B cell (primary cell): ENCODE results near the gene FHL1.

Experiments used
- CTCF ChIP-seq: fragments of 200-600 bp; IDR thresholded peaks from one replicate; pipeline ENCODE4 v1.8.0; 2022; ENCODE audit warnings: antibody characterized with exemption, mild to moderate bottlenecking
- EZH2 ChIP-seq: IDR thresholded peaks from 2 replicates; pipeline ENCODE4 v1.6.1; 2012; ENCODE audit warnings: borderline replicate concordance, low read depth, mild to moderate bottlenecking, moderate library complexity, low read length; ENCODE audit not compliant: insufficient read depth, poor library complexity, severe bottlenecking

- TF ChIP-seq CTCF (no peak), EZH2 (no peak)
These were observed 64.6 kb downstream of the FHL1 start for GRCh38 chrX:136211766-136212556.
